Mesendoderm (in vitro differentiated cells): ENCODE results near the gene LILRB1.

Experiments
- DNase-seq: peaks from one replicate; pipeline ENCODE4 v3.0.0; 2013
- H2AK5ac ChIP-seq: 2 replicates; pipeline ENCODE4 v1.6.1; 2013; ENCODE audit warnings: low read length, inconsistent platforms
- H2BK120ac ChIP-seq: 2 replicates; pipeline ENCODE4 v1.6.1; 2013; ENCODE audit warnings: low read depth, mild to moderate bottlenecking, low read length, moderate library complexity, mixed read lengths
- H2BK15ac ChIP-seq: replicated peaks from 2 replicates; pipeline ENCODE4 v1.6.1; 2013; ENCODE audit warnings: low read depth, mild to moderate bottlenecking, moderate library complexity
- H2BK5ac ChIP-seq: 2 replicates; pipeline ENCODE4 v1.6.1; 2013; ENCODE audit warnings: low read length, inconsistent platforms
- H3K18ac ChIP-seq: 2 replicates; pipeline ENCODE4 v1.6.1; 2013; ENCODE audit warnings: mild to moderate bottlenecking, low read length, mixed read lengths
- H3K23ac ChIP-seq: one replicate; pipeline ENCODE4 v1.6.1; 2013; ENCODE audit warnings: low read length
- H3K27ac ChIP-seq: 2 replicates; pipeline ENCODE4 v1.5.1; 2013; ENCODE audit warnings: low read depth, mild to moderate bottlenecking, inconsistent platforms, low read length, moderate library complexity
- H3K27me3 ChIP-seq: 2 replicates; pipeline ENCODE4 v1.6.1; 2013; ENCODE audit warnings: low read length, control low read depth, mild to moderate bottlenecking, inconsistent platforms; ENCODE audit not compliant: insufficient read depth, poor library complexity
- H3K36me3 ChIP-seq: 2 replicates; pipeline ENCODE4 v1.6.1; 2013; ENCODE audit warnings: low read length, inconsistent platforms; ENCODE audit not compliant: control insufficient read depth, insufficient read depth
- H3K4ac ChIP-seq: one replicate; pipeline ENCODE4 v1.6.1; 2013; ENCODE audit warnings: low read depth, mild to moderate bottlenecking, low read length, moderate library complexity
- H3K4me1 ChIP-seq: 2 replicates; pipeline ENCODE4 v1.6.1; 2013; ENCODE audit warnings: low read depth, low read length, inconsistent platforms; ENCODE audit not compliant: control insufficient read depth
- H3K4me2 ChIP-seq: 2 replicates; pipeline ENCODE4 v1.6.1; 2013; ENCODE audit warnings: low read length
- H3K4me3 ChIP-seq: 2 replicates; pipeline ENCODE4 v1.5.1; 2013; ENCODE audit warnings: mild to moderate bottlenecking, low read length
- H3K56ac ChIP-seq: one replicate; pipeline ENCODE4 v1.6.1; 2013; ENCODE audit warnings: low read length
- H3K79me1 ChIP-seq: 2 replicates; pipeline ENCODE4 v1.6.1; 2013; ENCODE audit warnings: low read length, inconsistent platforms
- H3K79me2 ChIP-seq: 2 replicates; pipeline ENCODE4 v1.6.1; 2013; ENCODE audit warnings: mild to moderate bottlenecking, low read length; ENCODE audit not compliant: control insufficient read depth, insufficient read depth
- H3K9ac ChIP-seq: 2 replicates; pipeline ENCODE4 v1.6.1; 2013; ENCODE audit warnings: low read length, inconsistent platforms
- H4K5ac ChIP-seq: one replicate; pipeline ENCODE4 v1.6.1; 2013; ENCODE audit warnings: low read length
- H4K8ac ChIP-seq: one replicate; pipeline ENCODE4 v1.6.1; 2013; ENCODE audit warnings: low read depth, mild to moderate bottlenecking, control low read depth, low read length, moderate library complexity
- whole genome bisulfite sequencing: extraction: QIAGEN DNeasy Blood & Tissue Kit; methylation state at CpG from one replicate; pipeline ENCODE4 v1.1.7; 2013; ENCODE audit warnings: low lambda C conversion rate, missing lambda C conversion rate; ENCODE audit not compliant: insufficient coverage; ENCODE audit errors: extremely low coverage; 5-methylcytosine and 5-hydroxymethylcytosine counted together

The LILRB1 gene

GRCh38 chr19:54648129-54648528 is 17.8 kb downstream of the LILRB1 start:
- Histone ChIP-seq H3K18ac (no peak overlapping the region), H3K79me1 (no peaks in the 10 kb centered on the region), H3K27ac (no peak overlapping the region), H3K4me1 (no peaks in the 10 kb centered on the region), H2BK120ac (no peak overlapping the region), H3K23ac (no peak overlapping the region), H3K4ac (no peak overlapping the region), H4K8ac (no peak overlapping the region), H4K5ac (no peak overlapping the region), H3K56ac (no peak overlapping the region), H2BK15ac (no peak overlapping the region), H3K4me2 (no peak overlapping the region), H3K9ac (no peak overlapping the region), H3K4me3 (no peak overlapping the region), H3K79me2 (no peaks in the 10 kb centered on the region), H3K36me3 (no peaks in the 10 kb centered on the region), H2BK5ac (no peak overlapping the region), H3K27me3 (no peaks in the 10 kb centered on the region), H2AK5ac (no peak overlapping the region)
- WGBS, result no CpG with 5 or more reads among the region's 4 CpGs
- no peak for DNase-seq

DNA sequence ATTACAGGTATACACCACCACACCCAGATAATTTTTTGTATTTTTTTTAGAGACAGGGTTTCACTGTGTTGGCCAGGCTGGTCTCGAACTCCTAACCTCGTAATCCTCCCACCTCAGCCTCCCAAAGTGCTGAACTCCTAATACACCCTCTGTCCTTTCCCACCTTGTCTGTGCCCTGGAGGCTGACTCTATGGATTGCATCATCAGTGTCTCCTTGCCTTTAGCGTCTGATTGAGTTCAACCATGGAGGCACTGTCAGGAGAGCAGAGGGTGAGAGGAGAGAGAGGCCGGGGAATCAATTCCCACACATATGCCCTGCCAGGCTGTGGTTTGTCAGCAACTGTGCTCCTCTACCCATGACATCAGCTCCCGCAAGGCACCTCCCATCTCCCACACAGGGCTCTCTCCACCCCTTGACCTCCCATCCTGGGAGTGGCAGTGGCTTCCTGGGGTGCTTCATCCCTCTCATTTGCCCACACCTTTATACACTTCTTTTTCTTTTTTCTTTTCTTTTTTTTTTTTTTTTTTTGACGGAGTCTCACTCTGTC is 19.9 kb downstream of the LILRB1 start:
- H3K4me1 ChIP-seq, result no peaks in the 10 kb centered on the region
- H3K4me2 ChIP-seq, result no peak overlapping the region
- H4K5ac ChIP-seq, result no peak overlapping the region
- no peak overlapping the region for H2AK5ac ChIP-seq
- H3K4me3 ChIP-seq, result no peak overlapping the region
- H3K4ac ChIP-seq, result no peak overlapping the region
- no CpG with 5 or more reads among the region's 6 CpGs for WGBS
- no peak overlapping the region for H2BK15ac ChIP-seq
- H2BK120ac ChIP-seq, result no peak overlapping the region
- no peaks in the 10 kb centered on the region for H3K36me3 ChIP-seq
- no peak overlapping the region for H3K18ac ChIP-seq
- H3K23ac ChIP-seq, result no peak overlapping the region
- no peaks in the 10 kb centered on the region for H3K27me3 ChIP-seq
- no peak for DNase-seq
- no peak overlapping the region for H3K9ac ChIP-seq
- H3K79me1 ChIP-seq, result no peaks in the 10 kb centered on the region
- H3K27ac ChIP-seq, result no peak overlapping the region
- H4K8ac ChIP-seq, result no peak overlapping the region
- no peak overlapping the region for H3K56ac ChIP-seq
- H2BK5ac ChIP-seq, result no peak overlapping the region
- H3K79me2 ChIP-seq, result no peaks in the 10 kb centered on the region

DNA sequence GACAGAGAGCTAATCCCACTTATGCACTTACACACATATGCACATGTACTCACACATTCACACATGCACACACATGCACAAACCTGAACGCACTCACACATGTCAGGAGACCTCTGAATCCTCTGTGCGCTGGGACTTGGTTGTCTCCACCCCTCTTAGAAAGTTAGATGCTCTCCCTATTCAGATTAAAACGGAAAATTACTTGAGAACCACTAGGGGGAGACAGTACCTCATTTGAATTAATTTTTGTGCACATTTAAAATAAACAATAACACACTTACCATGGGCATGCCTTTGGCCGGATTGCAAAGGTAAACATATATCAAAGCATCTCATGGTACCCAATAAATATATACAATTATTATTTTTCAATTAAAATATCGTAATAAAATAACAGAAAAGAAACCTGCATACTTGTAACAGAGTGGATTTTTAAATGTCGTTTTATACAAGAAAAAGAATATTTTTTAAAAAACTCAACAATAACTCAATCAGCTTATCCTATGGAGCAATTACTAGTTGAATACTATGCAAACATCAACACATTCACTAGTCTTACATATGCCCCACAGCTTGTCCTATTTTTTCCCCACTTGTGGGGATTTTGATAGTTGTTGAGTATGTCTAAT is 23.0 kb downstream of the LILRB1 start:
- H3K36me3 ChIP-seq, result no peaks in the 10 kb centered on the region
- H4K8ac ChIP-seq, result no peak overlapping the region
- peak overlapping the region; percentile 5 for H3K4me3 ChIP-seq
- H2BK120ac ChIP-seq, result no peak overlapping the region
- H3K4me1 ChIP-seq, result no peaks in the 10 kb centered on the region
- no peak overlapping the region for H3K4ac ChIP-seq
- H3K4me2 ChIP-seq, result no peak overlapping the region
- H3K27ac ChIP-seq, result no peak overlapping the region
- 100% methylated on average over 1 of the region's 6 CpGs for WGBS
- no peak overlapping the region for H2BK15ac ChIP-seq
- H3K79me2 ChIP-seq, result no peaks in the 10 kb centered on the region
- H3K56ac ChIP-seq, result no peak overlapping the region
- no peak overlapping the region for H4K5ac ChIP-seq
- H2BK5ac ChIP-seq, result no peak overlapping the region
- H3K79me1 ChIP-seq, result no peaks in the 10 kb centered on the region
- DNase-seq, result peak; percentile 1
- no peak overlapping the region for H2AK5ac ChIP-seq
- no peak overlapping the region for H3K23ac ChIP-seq
- H3K18ac ChIP-seq, result no peak overlapping the region
- no peaks in the 10 kb centered on the region for H3K27me3 ChIP-seq
- H3K9ac ChIP-seq, result no peak overlapping the region

- H3K4me3 ChIP-seq, result no peak overlapping the region
- no peak overlapping the region for H3K23ac ChIP-seq
- H3K56ac ChIP-seq, result no peak overlapping the region
- no peaks in the 10 kb centered on the region for H3K27me3 ChIP-seq
- no peak overlapping the region for H3K4me2 ChIP-seq
- H3K27ac ChIP-seq, result no peak overlapping the region
- H2BK15ac ChIP-seq, result no peak overlapping the region
- no peak overlapping the region for H4K5ac ChIP-seq
- H3K36me3 ChIP-seq, result no peaks in the 10 kb centered on the region
- H2BK5ac ChIP-seq, result no peak overlapping the region
- no peaks in the 10 kb centered on the region for H3K79me2 ChIP-seq
- H3K4ac ChIP-seq, result no peak overlapping the region
- no peak for DNase-seq
- H3K9ac ChIP-seq, result no peak overlapping the region
- no peak overlapping the region for H2AK5ac ChIP-seq
- no peak overlapping the region for H2BK120ac ChIP-seq
- no peaks in the 10 kb centered on the region for H3K4me1 ChIP-seq
- no CpG with 5 or more reads among the region's 14 CpGs for WGBS
- no peak overlapping the region for H4K8ac ChIP-seq
- H3K18ac ChIP-seq, result no peak overlapping the region
- H3K79me1 ChIP-seq, result no peaks in the 10 kb centered on the region
Measured at GRCh38 chr19:54654447-54655321, 24.4 kb downstream of the LILRB1 start.

DNA sequence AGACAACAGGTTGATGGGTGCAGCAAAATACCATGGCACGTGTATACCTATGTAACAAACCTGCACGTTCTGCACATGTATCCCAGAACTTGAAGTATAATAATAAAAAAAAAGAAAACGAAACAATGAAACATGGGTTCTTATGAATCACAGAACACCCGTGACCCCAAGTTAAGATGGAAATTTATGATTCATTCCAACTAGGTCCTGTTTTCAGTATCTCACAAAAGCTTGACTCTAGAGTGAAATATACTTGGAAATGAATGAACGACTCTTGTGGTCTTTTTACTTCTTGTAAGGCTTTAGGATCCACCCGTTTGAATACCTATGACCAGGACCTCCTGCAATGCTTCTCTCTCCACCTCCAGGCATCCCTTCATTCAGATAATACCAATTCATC is 29.0 kb downstream of the LILRB1 start:
- H3K56ac ChIP-seq, result no peak overlapping the region
- H3K4me1 ChIP-seq, result no peaks in the 10 kb centered on the region
- H3K27ac ChIP-seq, result no peak overlapping the region
- H2BK15ac ChIP-seq, result no peak overlapping the region
- no peak overlapping the region for H2AK5ac ChIP-seq
- H3K18ac ChIP-seq, result no peak overlapping the region
- no peak overlapping the region for H3K4me2 ChIP-seq
- no peaks in the 10 kb centered on the region for H3K27me3 ChIP-seq
- no peak overlapping the region for H4K5ac ChIP-seq
- H3K4me3 ChIP-seq, result no peak overlapping the region
- WGBS, result no CpG with 5 or more reads among the region's 6 CpGs
- no peak overlapping the region for H3K9ac ChIP-seq
- H4K8ac ChIP-seq, result no peak overlapping the region
- H3K23ac ChIP-seq, result no peak overlapping the region
- no peak overlapping the region for H2BK5ac ChIP-seq
- H3K4ac ChIP-seq, result no peak overlapping the region
- no peak overlapping the region for H2BK120ac ChIP-seq
- no peaks in the 10 kb centered on the region for H3K79me2 ChIP-seq
- no peak for DNase-seq
- no peaks in the 10 kb centered on the region for H3K36me3 ChIP-seq
- H3K79me1 ChIP-seq, result no peaks in the 10 kb centered on the region
